SK-N-MC (cell line): Measurements from ENCODE around the gene MADD.

Source experiments
- EZH2 ChIP-seq: fragments of 200-600 bp; sonication (generic); IDR thresholded peaks from one replicate; pipeline ENCODE4 v1.6.1; 2017; ENCODE audit warnings: antibody characterized with exemption
- FOXP2 ChIP-seq: optimal IDR thresholded peaks from 2 replicates; pipeline ENCODE3; 2011; ENCODE audit warnings: mild to moderate bottlenecking, moderate library complexity; ENCODE audit not compliant: insufficient read depth; ENCODE audit errors: extremely low read length, control extremely low read depth
- POLR2AphosphoS5 ChIP-seq: IDR thresholded peaks from 2 replicates; pipeline ENCODE4 v1.6.1; 2012; ENCODE audit warnings: mild to moderate bottlenecking, low read depth, low read length, borderline replicate concordance

- TF ChIP-seq POLR2AphosphoS5 (no peak), EZH2 (no peak), FOXP2 (no peak)
Observed at GRCh38 chr11:47296045-47296444, 26.1 kb downstream of the MADD start.
